Stimulated activated CD4-positive, alpha-beta T cell treated with anti-CD3 and anti-CD28 coated beads, Interleukin-2, amount 100 ng/mL, for 4 hours (primary cell): ENCODE results near the gene PLEKHA6.

Experiments used
- DNase-seq: peaks from one replicate; pipeline ENCODE4 v3.0.0-alpha.2; 2020; ENCODE audit warnings: low read depth

The PLEKHA6 gene

DNA sequence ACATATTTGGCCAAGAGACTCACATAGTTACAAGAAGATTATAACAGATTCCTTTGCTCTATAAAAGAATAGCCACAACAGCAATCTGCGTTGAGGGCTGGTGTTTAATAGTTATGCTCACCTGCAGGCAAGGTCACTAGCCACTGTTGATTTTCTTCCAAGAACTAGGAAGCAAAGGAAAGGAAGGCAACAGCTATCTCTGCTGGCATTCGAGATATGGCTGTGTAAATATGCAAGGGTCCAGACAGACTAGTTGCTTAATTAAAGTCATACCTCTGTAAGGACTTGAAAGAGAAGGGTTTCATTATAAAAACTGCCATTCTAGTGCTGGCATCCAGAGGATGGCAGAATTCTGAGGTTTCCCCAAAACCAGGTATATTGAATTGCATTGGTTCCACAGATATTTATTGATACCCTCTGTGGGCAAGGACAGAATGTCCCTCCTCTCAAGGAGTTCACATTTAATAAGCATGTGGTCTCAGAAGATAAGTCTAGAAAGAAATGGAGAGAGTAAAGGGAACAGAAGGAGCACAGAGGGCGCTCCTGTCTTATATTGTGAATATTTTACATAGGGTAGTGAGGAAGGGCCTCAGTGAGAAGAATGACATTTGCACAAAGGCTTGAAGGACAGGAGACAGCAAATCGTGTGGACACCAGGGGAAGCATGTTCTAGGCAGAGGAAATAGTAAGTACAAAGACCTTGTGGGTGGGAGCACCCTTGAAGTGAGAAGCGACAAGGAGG is 23.6 kb upstream of the PLEKHA6 start:
- no peak for DNase-seq

DNA sequence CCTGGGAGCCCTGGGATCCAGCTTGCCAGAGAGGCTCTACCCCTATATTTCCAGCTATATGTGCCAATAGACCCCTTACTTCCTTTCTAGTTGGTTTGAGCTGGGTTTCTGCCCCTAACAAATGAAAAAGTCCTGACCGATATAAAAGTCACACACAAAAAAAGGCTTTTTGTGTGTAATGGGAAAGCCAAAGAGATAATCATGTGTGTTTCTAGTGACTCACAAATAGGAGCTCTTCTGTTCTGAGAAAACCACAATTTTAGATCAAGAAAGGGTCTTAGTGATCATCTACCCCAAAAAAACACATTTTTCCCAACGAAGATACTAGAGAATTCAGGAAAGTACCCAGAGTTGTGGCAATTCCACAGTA is 23.0 kb upstream of the PLEKHA6 start:
- no peak for DNase-seq

DNA sequence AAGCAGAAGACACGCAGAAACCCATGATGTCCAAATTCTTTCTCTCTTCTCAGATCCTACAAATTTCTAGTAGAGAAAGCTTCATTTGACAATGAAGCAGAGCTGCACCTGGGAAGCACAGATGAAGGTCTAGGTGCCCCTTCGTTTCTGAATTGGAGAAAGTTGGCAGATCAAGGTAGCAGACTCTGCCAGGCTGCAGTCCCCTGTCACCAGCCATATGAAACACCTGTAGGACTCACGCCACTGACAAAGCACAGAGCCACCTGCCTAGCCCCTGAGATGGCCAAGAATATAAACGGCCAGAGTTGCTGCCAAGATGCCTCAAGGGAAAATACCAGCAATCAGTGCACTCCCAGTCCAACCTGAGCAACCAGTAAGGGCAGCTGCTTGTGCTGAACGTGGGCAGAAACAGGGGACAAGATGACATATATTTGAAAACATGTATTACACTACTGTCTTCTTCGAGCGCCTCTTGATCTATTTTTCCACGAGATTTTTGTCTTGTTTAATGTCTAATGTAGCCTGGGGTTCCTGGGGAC is 20.6 kb upstream of the PLEKHA6 start:
- no peak for DNase-seq

DNA sequence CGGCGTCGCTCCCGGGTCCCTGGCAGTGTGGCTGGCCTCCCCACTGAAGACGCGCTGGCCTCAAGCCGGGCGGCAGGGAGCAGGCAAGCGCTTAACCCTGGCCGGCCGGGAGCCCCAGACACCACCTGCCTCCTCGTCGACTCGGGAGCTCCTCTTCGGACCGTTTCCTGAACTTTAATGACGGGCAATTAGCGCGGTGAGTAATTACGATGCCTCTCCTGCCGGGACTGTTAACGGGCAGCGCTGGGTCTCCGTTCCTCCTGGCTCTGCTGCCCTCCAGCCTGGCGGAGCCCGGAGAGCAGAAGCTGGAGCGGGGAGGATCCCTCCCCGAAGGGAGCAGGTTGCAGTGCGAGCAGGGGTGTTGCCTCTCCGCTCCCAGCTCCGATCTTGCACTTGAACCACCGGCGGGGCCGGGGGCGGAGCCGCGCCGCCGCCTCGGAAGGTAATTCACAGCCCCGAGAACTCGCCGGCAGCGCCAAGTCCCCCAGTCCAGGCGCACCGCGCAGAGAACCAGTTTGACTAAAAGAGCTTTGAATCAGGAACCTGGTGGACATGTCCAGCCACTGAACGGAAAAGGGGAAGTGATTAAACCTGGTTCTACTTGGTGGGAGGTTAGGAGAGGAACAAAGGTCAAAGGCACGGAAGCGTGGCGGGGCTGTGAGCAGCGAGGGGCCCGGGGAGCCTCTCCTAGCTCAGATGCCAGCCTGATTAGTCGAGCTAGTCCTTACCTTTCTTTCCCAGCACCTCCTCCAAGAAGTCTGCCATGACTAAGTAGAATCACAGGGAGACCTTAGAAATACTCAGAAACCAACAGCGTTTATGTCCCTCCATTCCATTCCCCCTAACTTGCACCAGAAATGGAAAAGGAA is 18.3 kb upstream of the PLEKHA6 start:
- DNase-seq = peak; percentile 27

DNA sequence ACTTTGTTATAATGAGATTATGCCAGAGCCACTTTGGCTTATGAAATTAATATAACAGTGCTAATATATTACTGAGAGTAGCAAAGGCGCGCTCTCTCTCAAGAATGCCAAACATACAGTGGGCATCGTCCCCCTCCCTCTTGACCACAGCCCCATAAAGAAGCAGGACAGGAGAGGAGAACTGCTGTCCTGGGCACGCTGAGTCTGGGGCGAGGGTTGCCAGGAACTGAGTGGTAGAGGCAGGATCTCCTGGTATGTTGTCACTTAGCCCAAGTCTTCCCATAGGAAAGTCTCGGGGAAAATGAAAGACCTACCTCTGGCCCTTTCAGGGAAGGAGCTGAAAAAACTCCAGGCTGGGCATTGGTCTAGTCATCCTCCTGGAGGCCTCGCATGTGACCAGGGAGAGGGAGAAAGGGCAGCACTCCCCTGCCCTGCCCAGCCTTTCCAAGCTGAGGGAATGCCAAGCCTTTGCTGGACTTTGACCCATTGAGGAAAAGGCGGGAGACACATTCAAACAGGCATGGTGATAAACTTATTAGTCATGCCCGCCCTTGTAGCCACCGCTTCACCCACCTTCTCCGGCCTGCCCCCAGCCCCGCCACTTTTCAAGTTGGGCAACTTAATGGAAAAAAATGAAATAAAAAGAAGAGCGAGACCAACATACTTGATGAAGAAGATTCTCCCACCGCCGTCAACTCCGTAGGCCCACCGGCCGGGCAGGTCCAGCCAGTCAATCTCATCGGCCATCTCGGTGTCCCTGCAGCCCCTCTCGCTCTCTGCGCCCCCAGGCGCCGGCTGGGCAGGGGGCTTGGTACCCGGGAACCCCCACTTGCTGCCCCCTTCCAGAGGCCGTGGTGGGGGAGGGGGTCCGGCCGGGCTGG is 17.4 kb upstream of the PLEKHA6 start:
- no peak for DNase-seq

DNA sequence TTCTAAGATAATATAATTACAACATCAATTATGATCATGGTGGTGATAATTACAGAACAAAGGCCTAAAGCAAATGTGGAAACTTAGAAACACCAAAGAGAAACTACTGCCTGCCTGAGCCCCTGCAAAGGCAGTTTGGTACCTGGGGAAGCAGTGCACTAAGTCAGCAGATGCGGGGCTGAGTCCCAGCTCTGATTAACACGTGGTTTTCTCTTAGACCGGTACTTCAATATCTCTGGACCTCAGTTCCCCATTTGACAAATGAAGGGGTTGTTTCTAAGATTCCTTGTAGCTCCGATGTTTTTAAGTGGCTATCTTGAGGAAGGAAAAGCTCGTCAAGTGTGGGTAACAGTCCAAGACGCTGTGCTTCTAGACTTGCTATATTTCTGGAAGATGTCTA is 16.7 kb upstream of the PLEKHA6 start:
- no peak for DNase-seq

DNA sequence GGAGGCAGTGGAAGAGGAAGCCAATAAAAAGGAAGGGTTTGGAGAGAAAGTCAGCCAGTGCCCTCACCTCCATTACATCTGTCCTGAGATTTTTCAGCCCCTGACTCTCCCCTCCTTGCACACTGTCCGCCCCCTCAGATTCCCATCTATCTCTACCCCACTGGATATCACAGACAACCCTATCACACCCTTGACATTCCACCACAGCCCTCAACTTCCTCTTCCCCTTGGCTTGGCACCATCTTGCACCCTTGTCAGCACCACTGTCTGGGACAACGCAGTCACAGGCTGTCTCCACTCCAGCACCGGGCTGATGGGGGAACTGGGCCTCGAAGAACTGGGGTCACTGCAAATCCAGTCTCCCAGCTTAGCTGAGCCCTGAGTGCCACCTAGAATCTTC is 14.2 kb upstream of the PLEKHA6 start:
- no peak for DNase-seq

DNA sequence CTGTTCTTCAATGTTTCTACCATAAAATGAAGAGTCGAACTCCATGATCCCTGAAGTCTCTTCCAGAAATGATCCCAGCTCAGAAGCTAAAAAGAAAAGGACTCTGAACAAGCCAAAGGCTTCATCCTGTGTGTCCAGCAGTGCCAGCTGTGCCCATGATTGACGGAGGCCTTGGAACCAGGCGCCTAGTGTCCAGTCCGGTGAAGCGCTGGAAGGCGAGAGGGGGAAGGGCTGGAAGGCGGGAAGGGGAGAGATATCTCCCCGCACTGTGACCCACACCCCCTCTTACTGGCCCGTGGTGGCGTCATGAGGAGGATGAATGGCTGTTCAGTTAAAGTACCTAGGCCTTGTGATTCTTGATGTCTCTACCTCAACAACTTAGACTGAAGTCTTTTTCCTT is 10.4 kb upstream of the PLEKHA6 start:
- no peak for DNase-seq

DNA sequence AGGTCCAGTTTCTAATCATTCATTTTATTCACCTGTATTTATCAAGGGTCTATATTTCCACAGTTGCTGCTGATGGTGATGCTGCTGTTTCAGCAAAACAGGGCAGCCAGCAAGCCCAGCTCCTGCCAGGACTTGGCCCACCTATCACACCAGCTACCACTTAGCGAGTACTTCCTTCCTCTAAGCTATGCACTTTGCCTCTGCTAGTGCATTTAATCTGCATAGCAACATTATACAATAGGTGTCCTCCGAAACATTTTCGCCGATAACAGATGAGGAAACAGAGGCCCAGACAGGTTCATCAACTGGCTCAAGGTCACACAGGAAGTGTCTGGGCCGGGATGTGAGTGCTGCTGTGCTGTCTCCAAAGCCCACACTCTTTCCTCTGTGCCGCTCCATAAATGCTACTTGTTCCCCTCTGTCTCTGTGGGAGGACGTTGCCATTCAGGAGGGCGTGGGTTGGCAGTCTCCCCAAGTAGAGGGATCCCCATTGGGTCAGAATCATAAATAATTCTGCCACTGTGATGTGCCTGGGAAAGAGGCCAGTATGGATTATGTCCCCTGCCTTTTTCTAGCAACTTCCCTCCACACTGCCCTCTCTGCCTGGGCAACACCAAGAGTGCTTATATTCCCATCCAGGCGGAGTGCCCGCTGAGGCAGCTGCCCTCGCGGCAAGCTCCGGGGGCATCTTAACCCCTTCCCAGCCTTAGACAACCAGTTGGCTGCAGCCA is 9.4 kb upstream of the PLEKHA6 start:
- no peak for DNase-seq

DNA sequence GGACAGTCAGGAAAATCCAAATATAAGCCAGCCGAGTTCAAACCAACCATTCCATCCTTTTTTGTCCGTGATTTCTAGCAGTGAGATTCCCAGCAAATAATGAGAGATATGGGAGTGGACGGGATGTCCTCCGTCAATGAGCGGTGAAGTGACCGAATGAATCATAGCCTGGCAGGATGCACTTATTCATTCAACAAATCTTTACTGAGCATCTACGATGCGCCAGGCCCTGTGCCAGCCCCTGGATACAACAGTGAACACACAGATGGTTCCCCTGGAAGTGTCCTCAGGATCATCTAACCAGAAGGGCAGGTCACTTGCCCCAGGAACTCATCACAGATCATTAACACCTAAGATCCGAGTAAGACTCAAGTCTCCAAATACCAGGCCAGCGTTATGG is 8.2 kb upstream of the PLEKHA6 start:
- DNase-seq = no peak

DNA sequence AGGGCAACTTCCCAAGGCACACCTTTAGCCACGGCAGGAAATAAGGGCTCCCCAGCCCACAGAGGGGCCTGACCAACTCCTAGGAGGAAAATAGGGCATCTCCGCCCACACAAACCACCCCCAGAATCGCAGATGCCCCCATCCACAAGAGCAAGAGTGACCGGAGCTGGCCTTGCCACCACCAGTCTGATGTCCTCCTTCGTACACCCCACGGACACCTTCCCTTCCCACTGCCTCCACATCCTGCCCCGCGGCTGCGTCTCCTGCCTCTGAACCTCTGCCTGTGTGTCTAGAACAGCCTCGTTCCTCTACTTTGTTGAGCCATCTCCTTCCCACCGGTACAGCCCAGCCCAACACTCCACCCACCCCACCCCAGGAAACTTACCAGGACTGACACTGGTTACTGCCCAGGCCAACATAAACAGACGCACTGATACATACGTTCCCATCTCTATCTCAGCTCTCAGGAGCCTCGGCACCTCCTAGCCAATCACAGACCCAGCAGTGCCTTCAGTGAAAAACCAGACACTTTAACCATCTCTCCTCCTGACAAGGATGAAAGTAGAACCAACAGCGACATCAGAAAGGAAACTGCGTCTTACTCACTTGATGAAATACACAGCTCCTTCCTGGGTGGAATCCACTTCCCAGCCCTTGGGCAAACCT is 7.6 kb upstream of the PLEKHA6 start:
- DNase-seq = no peak

DNA sequence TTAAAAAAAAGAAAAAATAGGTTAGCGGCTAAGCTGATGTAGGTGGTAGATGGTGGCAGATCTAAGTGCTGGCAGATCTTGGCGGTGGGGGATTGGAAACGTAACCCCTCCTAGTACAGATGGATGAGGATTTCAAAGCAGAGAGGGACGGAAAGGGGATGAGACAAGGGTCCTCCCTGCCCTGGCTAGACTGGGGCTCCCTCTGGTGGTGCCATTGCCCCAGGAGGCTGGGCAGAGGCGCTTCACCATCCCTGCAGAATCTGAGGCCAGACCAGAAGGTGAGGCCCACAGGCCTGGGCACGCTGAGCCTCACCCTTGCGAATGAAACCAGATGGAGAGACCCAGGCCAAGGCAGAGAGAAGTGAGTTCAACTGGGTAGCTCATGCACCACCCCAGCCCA is 7.0 kb upstream of the PLEKHA6 start:
- no peak for DNase-seq

DNA sequence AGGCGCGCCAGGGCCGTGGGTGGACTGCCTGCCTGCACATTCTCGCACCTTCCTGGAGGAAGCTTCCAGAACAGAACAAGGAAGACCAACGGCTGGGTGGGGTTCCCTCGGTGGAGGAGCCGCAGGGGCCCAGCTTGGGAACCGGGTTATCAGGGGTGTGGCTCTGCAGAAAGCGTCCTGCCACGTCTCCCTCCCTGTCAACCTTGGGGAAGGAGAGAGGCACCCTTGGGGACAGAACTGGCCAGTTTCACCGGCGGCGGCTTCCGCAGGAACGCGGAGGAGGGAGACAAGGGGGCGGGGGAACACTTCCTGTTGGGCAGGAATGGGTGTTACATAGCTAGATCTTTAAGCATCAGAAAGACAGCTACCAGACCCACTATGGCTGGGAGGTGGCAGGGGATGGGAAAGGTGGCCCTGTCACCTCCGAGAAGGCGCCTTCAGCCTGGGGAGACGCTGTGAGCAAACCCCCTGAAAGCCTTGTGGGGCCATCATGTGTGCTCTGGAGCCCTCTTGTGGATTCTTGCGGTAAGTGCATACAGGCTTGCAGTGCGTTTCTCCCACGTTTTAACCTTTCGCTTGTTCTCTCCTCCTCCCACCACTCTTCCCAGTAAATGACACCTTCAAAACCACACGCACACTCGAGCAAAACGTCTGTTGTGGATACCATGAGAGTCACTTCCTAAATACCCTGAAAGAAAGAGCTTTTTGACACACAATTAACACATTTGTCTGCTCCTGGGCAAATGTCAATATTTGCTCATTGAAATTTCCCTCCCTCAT is 3.8 kb upstream of the PLEKHA6 start:
- peak; percentile 71 for DNase-seq

DNA sequence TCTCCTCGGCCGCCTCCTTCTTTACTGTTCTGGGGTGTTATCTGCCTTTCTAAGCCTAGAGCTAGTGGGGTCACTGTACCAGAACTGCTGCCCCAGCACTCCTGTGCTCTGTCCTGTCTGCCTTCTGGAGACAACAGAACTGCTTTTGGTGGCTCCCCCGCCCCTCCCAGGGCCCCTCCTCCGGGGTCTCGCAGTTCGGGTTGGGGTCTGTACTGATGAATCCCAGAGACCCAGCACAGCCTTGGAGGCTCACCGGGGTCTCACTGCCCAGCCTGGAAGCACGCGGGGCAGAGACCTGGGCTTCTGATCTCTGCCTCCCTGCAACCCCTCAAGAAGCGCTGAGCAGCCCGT is 3.2 kb upstream of the PLEKHA6 start:
- no peak for DNase-seq

DNA sequence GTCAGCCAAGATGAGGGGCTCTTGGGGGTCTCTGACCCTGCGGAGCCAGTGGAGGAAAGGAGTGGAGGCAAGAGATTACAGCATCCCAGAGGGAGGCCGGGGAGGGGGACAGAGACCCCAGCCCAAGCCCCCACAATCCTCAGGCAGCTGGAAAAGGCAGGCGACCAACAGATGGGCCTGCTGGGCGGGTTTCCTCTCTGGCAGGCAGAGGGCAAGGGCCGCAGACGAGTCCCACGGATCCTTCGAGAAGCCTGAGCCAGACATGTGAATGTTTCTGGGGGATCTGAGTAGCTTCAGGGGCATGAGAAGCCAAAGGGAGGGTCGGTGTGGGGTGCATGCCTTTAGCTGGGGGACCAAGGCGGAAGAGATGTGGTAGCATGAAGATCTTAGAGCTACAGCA is 2.1 kb upstream of the PLEKHA6 start:
- DNase-seq = no peak

DNA sequence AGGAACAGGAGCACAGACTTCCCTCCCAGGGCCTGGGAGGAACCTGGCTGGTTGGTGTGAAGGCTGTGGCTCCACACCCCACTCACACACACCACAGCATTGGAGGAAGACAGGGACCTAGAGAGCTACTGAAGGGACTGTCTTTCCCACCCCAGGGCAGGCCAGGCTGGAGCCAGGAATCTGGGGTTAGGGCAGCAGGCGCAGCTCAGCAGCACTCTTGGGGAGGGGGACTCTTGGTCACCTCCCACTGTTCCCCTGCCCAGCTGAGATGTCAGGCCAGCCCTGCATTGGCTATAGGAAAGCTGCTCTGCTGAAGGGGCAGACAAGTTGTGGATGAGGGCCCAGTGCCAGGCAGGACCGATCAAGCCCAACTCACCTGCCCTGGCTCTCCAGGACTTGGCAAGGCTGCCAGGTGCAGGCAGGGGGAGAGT is 1.6 kb upstream of the PLEKHA6 start:
- DNase-seq = no peak

DNA sequence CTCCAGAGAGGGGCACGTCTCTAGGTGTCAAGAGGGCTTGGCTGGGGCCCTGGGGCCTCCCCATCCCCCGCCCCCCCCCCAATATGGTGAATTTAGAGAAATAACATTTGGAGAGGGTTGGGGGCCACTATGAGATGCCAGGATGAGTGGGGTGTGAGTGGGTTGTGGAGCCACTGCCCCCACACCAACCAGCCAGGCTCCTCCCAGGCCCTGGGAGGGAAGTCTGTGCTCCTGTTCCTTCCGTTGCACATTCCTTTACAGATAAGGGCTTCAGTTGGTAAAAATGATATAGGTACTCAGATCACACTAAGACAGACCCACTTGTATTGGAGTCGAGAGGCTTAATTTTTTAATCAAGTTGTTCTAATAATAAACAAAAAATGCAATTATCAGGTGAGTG is 585 bp upstream of the PLEKHA6 start:
- DNase-seq = no peak

DNA sequence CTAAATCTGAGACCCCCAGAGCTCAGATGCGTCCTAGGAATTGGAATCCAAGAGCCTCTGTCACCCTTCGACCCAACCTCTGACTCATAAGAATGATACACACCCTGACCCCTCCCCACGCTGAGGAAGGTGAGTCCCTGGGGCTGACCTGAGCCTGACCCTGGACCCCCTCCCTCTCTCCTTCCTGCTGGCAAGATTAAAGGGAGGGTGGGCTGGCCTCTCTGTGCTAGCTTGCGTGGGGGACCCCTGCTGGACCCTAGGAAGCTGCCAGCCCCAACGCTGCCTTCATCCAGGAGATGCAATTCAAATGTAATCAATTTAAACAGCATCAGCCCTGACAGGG is 627 bp downstream of the PLEKHA6 start:
- no peak for DNase-seq

DNA sequence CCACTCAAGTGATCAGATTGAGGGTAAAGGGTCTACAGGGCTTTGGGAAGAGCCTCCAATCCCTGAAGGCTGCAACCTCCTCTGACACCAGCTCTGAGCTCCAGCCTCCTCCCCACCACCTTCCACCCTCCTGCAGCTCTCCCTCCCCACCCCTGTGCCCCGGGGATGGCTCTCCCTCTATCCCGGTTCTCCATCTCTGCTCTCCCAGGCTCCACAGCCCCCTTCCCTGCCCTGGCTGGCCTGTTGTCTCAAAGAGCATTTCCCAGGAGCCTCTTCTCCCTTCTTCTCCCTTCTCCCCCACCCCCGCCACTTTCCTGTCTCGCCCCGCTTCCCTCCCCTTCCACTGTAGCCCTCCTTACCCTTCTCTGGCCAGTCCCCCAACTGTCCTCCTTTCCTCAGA is 1.1 kb downstream of the PLEKHA6 start:
- no peak for DNase-seq
